Activated T-cell treated with anti-CD3 and anti-CD28 coated beads, Interleukin-2, amount 50 U/mL, for 72 hours (primary cell): ENCODE measurements around the gene TSKU. TPM values are rescaled to one million over a fixed set of nuclear protein-coding genes. Genes with fewer than 3 reads are reported as not detected.
A peak's percentile ranks its signal among the peaks of the same experiment; 100 is the strongest.
"Not testable (repeated sequence)": the region's sequence is repeated elsewhere in the genome, so short reads cannot be mapped to it uniquely, and the experiment has no call there.

Experiments used
- ATAC-seq, 2 donors: fragments of 150-1000 bp; cut with Tn5 transposase; replicated peaks in 1 of 2; 2 replicates each; pipeline ENCODE4 v1.10.0; 2021; ENCODE audit warnings: moderate library complexity in 2 of 2, mild to moderate bottlenecking in 1 of 2
- DNase-seq, 2 donors: peaks; one replicate each; pipeline ENCODE4 v3.0.0; 2021 to 2022; ENCODE audit warnings: mixed read lengths in 1 of 2
- H3K27ac Mint-ChIP-seq: one replicate; pipeline ENCODE4 v1.8.0; 2022; ENCODE audit warnings: mild to moderate bottlenecking, moderate library complexity, mixed read lengths
- H3K27me3 Mint-ChIP-seq: one replicate; pipeline ENCODE4 v1.8.0; 2022; ENCODE audit warnings: low read depth, mixed read lengths
- H3K36me3 Mint-ChIP-seq, 2 donors: one replicate each; pipeline ENCODE4 v1.8.0; 2022; ENCODE audit warnings: mixed read lengths in 2 of 2, mild to moderate bottlenecking in 1 of 2; ENCODE audit not compliant: insufficient read depth in 2 of 2
- H3K4me1 Mint-ChIP-seq: one replicate; pipeline ENCODE4 v1.8.0; 2022; ENCODE audit warnings: low read depth, mixed read lengths
- H3K4me3 Mint-ChIP-seq, 2 donors: one replicate each; pipeline ENCODE4 v1.8.0; 2022; ENCODE audit warnings: mild to moderate bottlenecking in 2 of 2, mixed read lengths in 2 of 2, moderate library complexity in 2 of 2
- H3K9me3 Mint-ChIP-seq, 2 donors: one replicate each; pipeline ENCODE4 v1.8.0; 2022; ENCODE audit warnings: mixed read lengths in 2 of 2
- total RNA-seq, 2 donors: library from RNA; stranded (reverse); gene quantifications; one replicate each; pipeline ENCODE4 v1.2.3, GENCODE V29; 2022

TSKU gene, protein sequence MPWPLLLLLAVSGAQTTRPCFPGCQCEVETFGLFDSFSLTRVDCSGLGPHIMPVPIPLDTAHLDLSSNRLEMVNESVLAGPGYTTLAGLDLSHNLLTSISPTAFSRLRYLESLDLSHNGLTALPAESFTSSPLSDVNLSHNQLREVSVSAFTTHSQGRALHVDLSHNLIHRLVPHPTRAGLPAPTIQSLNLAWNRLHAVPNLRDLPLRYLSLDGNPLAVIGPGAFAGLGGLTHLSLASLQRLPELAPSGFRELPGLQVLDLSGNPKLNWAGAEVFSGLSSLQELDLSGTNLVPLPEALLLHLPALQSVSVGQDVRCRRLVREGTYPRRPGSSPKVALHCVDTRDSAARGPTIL
- 1 to 10 TPM; 1.4 to 3.6 TPM for total RNA-seq

DNA sequence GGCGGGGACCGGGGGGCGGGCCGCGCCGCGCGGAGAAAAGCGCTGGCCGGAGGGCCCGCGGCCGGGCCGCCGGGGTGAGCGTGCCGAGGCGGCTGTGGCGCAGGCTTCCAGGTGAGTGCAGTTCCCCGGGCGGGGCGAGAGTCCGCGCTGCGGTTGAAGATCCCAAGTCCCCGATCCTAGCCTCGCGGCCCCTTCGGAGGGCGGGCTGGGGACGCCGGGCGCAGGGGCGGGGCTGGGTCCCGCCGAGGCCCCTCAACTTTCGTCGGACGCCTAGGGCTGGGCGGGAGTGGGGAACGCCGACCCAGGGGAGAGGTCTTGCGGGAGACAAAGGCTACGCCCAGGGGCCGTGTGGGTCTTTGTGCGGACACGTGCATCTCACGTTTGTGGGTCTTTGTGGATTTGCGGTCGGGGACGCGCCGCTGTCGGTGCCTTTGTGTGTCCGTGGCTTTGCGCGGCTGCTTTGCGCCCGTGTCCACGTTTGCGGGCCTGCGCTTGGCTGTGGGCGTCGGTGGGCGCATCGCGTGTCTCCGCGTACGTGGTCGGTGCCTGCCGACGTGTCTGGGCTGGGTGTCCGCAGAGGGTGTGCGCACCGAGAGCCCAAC lies at the start of gene TSKU:
TSS of gene TSKU (plus strand) at position 63 of the 602 bp plus-strand sequence. CDS start 12,261 bp downstream, outside the sequence.
- no peaks in the 10 kb centered on the region for H3K9me3 Mint-ChIP-seq
- peak within 1 kb of the TSS; percentile 29 for H3K27ac Mint-ChIP-seq
- peaks cover 56% of the 10 kb centered on the region for H3K27me3 Mint-ChIP-seq
- peak within 1 kb of the TSS; percentile 89 for H3K4me3 Mint-ChIP-seq
- H3K4me1 Mint-ChIP-seq, result peaks cover 18% of the 10 kb centered on the region
- DNase-seq (peak; percentile 28), ATAC-seq (peak; percentile 29 to 37)
- no peaks in the 10 kb centered on the region for H3K36me3 Mint-ChIP-seq

DNA sequence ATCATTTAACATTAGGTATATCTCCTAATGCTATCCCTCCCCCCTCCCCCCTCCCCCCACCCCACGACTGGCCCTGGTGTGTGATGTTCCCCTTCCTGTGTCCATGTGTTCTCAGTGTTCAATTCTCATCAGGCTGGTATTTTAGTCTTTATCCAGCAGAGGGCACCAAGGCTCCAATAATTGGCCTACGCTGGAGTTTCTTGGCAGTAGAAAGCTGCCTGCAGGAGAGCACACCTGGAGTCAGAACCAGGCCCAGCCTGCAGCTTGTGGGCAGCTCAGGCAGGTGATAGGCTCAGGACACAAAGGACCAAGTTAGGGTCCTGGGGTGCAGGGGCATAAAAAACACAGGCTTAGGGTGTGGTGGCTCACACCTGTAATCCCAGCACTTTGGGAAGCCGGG lies 49.2 kb upstream of the TSKU start:
- not testable (repeated sequence) for H3K27me3 Mint-ChIP-seq, H3K27ac Mint-ChIP-seq, H3K4me3 Mint-ChIP-seq, H3K36me3 Mint-ChIP-seq, H3K4me1 Mint-ChIP-seq, H3K9me3 Mint-ChIP-seq
- ATAC-seq, result peak; percentile 68 to 69
- peak; percentile 32 to 41 for DNase-seq

DNA sequence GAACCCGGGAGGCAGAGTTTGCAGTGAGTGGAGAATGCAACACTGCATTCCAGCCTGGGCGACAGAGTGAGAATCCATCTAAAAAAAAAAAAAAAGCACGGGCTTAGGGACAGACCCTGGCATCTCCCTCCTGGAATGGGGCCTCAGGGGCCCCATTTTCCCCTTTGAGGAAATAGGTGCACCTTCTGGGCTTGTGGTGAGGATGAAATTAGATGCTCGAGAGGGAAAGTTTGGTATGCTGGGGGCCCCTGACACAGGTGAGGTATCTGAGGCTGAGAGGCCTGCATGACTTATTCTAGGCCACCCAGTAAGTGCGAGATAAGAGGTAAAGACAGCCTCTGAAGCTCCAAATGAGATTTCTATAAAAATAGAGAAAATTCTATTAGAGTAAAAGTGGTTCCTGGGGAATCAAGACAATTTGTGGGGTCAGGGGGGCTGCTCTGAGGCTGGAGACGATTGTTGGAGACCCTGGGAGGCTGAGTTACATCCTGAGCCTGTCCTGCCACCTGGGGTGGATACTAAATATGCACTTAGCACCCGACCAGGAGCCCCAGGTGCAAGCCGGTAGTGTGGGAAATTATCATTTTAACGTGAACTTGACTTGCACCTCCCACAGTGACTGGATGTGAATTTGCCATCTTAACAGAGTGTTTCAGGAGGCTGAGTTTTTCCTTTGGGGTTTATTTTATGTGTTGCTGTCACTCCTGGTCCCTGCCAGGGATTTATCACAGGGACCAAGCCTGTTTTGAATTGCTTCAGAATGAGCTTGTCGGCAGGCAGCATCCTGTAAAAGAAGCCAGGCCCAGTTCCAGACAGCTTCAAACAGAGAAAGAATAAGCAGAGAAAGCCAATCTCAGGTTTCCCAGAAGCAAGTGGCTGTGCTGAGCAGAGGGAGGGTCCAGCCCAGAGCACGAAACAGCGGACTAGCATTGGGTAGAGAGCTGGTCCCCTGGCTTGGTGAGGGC lies 48.4 kb upstream of the TSKU start:
- DNase-seq (no peak), ATAC-seq (no peak)
- Mint-ChIP-seq H3K4me1 (no peaks in the 10 kb centered on the region), H3K27ac (no peak overlapping the region), H3K27me3 (no peaks in the 10 kb centered on the region), H3K4me3 (no peak overlapping the region), H3K9me3 (no peaks in the 10 kb centered on the region), H3K36me3 (no peaks in the 10 kb centered on the region)

DNA sequence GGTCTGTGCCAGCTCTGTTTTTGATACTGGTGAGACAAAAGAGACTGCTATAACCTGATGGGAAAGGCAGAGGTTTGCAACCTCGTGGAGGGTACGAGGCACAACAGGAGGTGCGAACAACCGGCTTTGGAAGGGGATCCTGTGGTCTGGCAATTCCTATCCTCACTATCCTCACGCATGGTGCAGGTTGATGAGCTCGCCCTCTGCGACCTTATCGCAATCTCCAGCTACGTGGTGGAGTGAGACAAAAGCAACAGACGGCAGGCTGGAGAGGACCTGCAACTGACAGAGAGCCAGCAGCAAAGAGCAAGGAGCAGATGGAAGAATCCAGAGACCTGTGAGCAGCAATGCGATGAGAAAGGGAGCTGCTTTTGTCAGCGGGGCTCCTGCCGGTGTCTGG lies 47.3 kb upstream of the TSKU start:
- Mint-ChIP-seq H3K36me3 (no peaks in the 10 kb centered on the region), H3K27me3 (no peaks in the 10 kb centered on the region), H3K27ac (no peak overlapping the region), H3K4me1 (no peaks in the 10 kb centered on the region), H3K4me3 (no peak overlapping the region), H3K9me3 (no peaks in the 10 kb centered on the region)
- no peak for DNase-seq
- no peak for ATAC-seq

DNA sequence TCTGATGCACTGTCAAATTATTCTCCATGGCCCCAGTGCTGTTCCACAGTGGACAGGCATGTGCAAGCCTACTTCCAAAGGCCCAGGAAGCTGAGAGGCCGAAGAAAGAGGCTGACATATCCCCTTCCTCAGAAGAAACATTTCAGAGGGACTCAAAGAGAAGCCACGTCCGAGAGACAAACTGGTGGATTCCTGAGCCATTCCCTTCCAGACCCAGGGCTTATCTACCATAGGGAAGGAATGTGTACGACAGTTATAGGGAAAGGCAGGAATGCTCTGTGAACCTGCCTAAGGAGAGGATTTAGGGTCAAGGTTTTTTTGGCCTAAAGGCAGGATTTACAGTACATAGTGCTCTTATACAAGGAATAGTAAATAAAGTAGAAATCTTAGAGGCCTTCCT lies 46.9 kb upstream of the TSKU start:
- DNase-seq (no peak), ATAC-seq (no peak)
- no peaks in the 10 kb centered on the region for H3K36me3 Mint-ChIP-seq
- H3K27ac Mint-ChIP-seq, result no peak overlapping the region
- no peak overlapping the region for H3K4me3 Mint-ChIP-seq
- no peaks in the 10 kb centered on the region for H3K27me3 Mint-ChIP-seq
- H3K9me3 Mint-ChIP-seq, result no peaks in the 10 kb centered on the region
- no peaks in the 10 kb centered on the region for H3K4me1 Mint-ChIP-seq

DNA sequence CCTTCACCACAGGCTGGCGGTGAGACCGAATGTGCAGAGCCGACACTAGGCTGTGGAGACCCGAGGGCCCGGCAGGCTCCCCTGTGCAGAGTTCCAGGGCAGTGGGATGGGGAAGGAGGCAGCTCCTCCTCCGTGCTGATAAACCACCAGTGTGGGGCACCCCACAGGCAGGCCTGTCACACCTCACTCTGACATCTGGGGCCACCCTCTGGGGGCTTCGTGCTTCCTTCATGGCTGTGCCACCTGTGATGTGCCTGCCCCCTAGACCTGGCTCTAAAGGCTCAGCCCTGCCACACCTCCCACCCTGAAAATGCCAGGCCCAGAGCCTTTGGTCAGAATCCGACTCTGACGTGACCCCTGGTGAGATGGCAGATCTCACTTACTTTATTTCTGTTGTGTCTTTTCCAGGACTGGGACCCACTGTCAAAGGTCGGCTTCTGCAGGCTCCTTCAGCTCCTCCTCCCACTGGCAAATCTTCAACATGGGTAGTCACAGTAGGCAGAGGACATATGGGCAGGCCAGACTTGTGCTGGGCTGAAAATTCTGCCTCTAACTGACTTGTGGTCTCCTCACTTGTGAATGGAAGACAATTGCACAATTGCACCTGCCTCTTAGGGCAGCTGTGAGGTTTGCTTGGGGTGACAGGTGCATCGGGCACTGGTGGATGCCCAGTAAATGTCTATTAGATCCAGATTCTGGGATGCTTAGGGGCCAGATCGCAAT lies 46.2 kb upstream of the TSKU start:
- DNase-seq (no peak), ATAC-seq (no peak)
- Mint-ChIP-seq H3K27ac (no peak overlapping the region), H3K9me3 (no peaks in the 10 kb centered on the region), H3K4me3 (no peak overlapping the region), H3K27me3 (no peaks in the 10 kb centered on the region), H3K36me3 (no peaks in the 10 kb centered on the region), H3K4me1 (no peaks in the 10 kb centered on the region)

DNA sequence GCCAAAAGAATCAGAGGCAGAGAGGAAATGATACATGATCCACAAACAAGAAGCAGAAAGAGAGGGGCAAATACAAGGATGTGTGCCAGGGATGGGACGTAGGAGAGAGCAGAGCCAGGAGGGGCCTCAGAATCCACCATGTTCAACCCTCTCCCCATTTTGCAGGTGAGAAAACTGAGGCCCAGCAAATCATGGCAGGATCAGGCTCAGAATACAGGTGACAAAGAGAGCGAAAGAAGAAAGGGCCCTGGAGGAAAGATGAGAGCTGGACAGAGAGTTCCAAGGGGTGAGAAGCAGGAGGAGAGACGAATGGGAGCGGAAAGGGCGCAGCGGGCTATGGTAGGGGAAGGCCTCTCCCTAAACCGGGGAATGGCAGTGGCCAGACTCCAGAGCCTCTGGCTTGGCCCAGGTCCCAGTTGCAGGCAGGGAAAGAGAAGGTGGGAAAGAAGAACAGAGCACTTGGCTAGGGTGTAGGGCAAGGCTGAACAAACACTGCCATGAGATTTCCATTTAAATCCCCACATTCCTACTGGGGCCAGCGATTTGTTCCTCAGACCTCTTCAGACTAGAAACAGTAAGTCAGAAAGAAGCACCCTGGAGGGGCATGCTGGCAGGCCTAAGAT lies 44.4 kb upstream of the TSKU start:
- Mint-ChIP-seq H3K27me3 (no peaks in the 10 kb centered on the region), H3K36me3 (no peaks in the 10 kb centered on the region), H3K9me3 (no peaks in the 10 kb centered on the region), H3K27ac (no peak overlapping the region), H3K4me3 (no peak overlapping the region), H3K4me1 (no peaks in the 10 kb centered on the region)
- ATAC-seq (no peak), DNase-seq (no peak)

DNA sequence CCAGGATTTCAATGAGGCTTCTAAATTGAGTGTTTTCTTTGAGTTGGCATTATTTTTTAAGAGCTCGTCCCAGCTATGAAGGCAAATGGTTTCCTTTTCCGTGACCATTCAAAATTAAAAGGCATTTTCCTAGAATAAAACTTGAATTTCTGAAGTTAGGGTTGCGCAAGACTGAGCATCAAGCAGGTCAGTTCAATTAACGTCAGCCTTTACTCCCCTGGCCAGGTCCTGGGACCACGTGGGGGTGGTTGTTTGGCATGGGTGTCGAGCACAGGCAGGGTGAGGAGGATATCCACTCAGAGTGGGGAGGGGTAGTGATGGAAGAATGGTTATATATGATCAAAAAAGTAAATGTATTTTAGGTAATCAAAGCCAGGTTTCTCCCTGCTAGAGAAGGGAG lies 43.4 kb upstream of the TSKU start:
- ATAC-seq (no peak), DNase-seq (no peak)
- H3K27me3 Mint-ChIP-seq, result no peaks in the 10 kb centered on the region
- no peak overlapping the region for H3K4me3 Mint-ChIP-seq
- H3K36me3 Mint-ChIP-seq, result no peaks in the 10 kb centered on the region
- no peaks in the 10 kb centered on the region for H3K9me3 Mint-ChIP-seq
- no peak overlapping the region for H3K27ac Mint-ChIP-seq
- no peaks in the 10 kb centered on the region for H3K4me1 Mint-ChIP-seq

DNA sequence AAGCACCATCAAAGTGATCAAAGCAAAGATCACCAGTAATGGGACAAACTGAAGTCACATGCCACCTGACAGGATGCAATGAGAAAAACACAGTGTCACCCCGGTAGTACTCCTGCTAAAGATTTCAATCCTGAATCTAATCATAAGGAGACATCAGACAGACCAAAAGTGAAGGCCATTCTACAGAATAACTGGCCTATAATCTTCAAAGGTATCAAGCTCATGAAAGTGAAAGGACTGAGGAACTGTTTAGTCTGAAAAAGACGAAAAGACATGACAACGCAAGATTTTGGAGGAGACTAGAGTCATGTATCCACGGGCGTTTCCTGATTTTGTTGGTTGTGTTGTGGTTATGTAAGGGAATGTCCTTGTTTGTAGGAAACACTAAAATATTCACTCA lies 42.4 kb upstream of the TSKU start:
- H3K9me3 Mint-ChIP-seq, result no peaks in the 10 kb centered on the region
- no peak overlapping the region for H3K27ac Mint-ChIP-seq
- no peaks in the 10 kb centered on the region for H3K36me3 Mint-ChIP-seq
- H3K4me1 Mint-ChIP-seq, result no peaks in the 10 kb centered on the region
- H3K4me3 Mint-ChIP-seq, result no peak overlapping the region
- H3K27me3 Mint-ChIP-seq, result no peaks in the 10 kb centered on the region
- DNase-seq, result no peak
- no peak for ATAC-seq

DNA sequence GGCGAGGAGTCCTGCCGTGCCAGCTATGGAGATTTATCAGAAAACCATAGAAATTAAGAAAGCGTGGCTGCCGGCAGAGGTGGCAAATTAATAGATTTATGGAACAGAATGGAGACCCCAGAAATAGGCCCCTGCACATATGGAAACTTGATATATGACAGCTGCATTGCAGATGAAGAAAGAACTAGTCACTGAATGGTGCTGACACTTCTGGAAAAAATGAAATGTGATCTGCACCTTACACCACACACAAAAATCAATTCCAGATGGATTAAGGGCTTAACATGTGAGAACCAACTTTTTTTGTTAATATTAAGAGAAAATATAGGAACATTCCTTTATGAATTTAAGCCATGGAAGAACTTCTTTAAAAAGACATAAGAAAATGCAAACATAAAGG lies 40.3 kb upstream of the TSKU start:
- no peak for DNase-seq
- ATAC-seq, result no peak

DNA sequence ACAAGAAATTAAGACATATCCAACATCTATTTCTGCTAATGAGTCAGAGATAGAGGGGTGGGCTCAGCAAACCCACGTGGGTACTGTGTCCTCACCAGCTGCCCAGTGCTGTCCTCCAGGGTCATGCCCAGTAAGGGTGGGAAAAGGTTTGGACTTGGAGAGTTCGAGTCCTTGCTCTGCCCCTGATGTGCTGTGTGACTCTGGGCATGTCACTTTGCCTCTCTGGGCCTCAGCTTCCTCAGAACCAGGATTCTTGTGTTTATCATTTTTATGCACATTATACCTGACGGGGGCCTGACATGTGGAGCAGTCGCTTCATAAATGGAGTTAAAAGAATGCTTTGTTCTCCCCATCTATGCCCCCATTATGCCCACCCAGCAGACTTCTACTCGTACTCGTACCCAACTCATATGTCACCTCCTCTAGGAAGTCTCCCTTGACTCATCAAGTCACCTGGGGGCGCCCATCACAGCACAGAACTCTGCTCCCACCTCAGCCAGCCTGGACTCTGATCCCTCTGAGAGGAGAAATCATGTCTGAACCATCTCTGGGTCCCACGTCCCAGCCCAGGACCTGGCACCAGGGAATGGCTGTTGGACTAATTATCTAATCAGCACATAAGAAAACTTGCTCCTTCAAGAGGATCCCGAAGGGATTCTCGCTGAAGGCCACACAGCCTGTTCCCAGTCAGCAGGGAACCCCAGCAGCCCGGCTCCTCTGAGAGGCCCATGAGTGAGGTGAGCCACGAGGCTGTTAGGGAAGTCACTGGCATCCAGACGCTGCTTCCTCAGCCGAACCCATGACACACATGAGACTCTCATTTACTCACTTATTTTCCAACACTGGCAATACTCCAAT lies 38.7 kb upstream of the TSKU start:
- Mint-ChIP-seq H3K36me3 (no peaks in the 10 kb centered on the region), H3K4me1 (no peaks in the 10 kb centered on the region), H3K27ac (no peak overlapping the region), H3K9me3 (no peaks in the 10 kb centered on the region), H3K4me3 (no peak overlapping the region), H3K27me3 (peaks cover 4% of the 10 kb centered on the region)
- no peak for DNase-seq
- ATAC-seq, result no peak

More for the DNA sequence above, 40.3 kb upstream of the TSKU start:
- no peaks in the 10 kb centered on the region for H3K9me3 Mint-ChIP-seq
- H3K36me3 Mint-ChIP-seq, result no peaks in the 10 kb centered on the region
- H3K27ac Mint-ChIP-seq, result no peak overlapping the region
- no peaks in the 10 kb centered on the region for H3K4me1 Mint-ChIP-seq
- peaks cover 4% of the 10 kb centered on the region for H3K27me3 Mint-ChIP-seq
- H3K4me3 Mint-ChIP-seq, result no peak overlapping the region

DNA sequence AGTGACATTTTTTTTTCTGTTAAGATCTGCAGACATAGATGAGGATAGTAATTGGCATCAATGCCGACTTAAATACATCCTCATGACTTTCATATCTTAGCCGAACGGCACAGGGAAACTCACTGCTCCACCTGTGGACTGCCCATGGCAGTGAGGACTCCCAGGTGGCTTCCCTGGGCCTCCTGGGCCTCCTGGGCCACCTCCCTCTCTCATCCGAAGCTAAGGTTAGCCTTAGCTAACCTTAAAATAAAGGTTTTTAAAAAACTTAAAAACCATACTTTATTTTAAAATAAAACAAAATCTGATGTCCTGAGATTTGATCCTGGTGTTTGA lies 38.1 kb upstream of the TSKU start:
- peaks cover 4% of the 10 kb centered on the region for H3K27me3 Mint-ChIP-seq
- no peak overlapping the region for H3K4me3 Mint-ChIP-seq
- ATAC-seq, result no peak
- H3K27ac Mint-ChIP-seq, result no peak overlapping the region
- no peaks in the 10 kb centered on the region for H3K36me3 Mint-ChIP-seq
- H3K9me3 Mint-ChIP-seq, result no peaks in the 10 kb centered on the region
- DNase-seq, result no peak
- no peaks in the 10 kb centered on the region for H3K4me1 Mint-ChIP-seq
